Spleen (tissue), 7 donors: ENCODE measurements around the gene KCND2.

Source experiments
- POLR2AphosphoS5 ChIP-seq, 3 donors: sonication (generic); formaldehyde crosslinking; IDR thresholded peaks; one replicate each; pipeline ENCODE4 v1.5.1; 2017; ENCODE audit warnings: antibody characterized with exemption in 3 of 3
- TF ChIP-seq, protein P1 (sequence below), 11 experiments: fragments of 200-600 bp in 7 of 11; fragments of 450-650 bp in 4 of 11; sonication (generic) in 4 of 11; IDR thresholded peaks in 8 of 11; conservative IDR thresholded peaks in 3 of 11; 1 replicate in 7 of 11; 2 replicates in 4 of 11; pipeline versions ENCODE4 v1.4.0 to v1.8.0; 2016 to 2021; ENCODE audit warnings: antibody characterized with exemption in 11 of 11, inconsistent platforms in 4 of 11, mild to moderate bottlenecking in 1 of 11
- donor health status: DM: no; HTN: no; CAD: no; lungs with moderate emphysema.
- donor health status: DM: no; HTN: no; CAD: no.
- donor health status: DM: no; HTN: no; CAD: no.

DNA sequence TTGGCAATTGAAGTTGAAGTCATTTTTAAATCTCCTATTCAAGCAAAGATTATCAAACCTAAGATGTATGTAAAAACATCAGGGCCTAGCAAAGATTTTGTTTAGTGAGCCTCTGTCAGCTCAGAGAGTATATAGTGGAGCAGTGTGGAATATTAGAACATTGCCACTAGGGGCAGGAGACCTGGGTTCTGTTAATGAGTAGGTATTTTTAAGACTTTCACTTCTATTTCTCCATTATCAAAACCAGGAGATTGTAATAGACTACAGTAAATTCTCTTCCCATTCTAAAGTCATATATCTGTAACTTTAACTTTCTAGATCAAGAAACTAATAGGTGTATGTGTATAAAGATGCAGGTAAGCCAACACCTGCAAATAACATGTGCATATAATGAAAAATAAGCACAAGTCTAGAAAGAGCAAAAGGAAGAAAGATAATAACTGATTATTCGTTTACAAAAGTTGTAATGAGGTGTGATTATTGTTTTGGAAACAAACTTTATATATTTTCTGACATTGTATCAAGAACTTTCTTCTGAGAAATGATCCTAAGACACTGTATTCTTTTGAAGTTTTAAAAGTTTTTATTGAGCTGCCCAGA, 64.4 kb downstream of the KCND2 start:
- no peak for TF ChIP-seq POLR2AphosphoS5 (IDR thresholded peaks at IDR 0.05)
- TF ChIP-seq, protein P1, sequence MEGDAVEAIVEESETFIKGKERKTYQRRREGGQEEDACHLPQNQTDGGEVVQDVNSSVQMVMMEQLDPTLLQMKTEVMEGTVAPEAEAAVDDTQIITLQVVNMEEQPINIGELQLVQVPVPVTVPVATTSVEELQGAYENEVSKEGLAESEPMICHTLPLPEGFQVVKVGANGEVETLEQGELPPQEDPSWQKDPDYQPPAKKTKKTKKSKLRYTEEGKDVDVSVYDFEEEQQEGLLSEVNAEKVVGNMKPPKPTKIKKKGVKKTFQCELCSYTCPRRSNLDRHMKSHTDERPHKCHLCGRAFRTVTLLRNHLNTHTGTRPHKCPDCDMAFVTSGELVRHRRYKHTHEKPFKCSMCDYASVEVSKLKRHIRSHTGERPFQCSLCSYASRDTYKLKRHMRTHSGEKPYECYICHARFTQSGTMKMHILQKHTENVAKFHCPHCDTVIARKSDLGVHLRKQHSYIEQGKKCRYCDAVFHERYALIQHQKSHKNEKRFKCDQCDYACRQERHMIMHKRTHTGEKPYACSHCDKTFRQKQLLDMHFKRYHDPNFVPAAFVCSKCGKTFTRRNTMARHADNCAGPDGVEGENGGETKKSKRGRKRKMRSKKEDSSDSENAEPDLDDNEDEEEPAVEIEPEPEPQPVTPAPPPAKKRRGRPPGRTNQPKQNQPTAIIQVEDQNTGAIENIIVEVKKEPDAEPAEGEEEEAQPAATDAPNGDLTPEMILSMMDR (IDR thresholded peaks at IDR 0.05 in 8 of 11, conservative IDR thresholded peaks at IDR 0.05 in 3 of 11): no peak
